IMR-90 (cell line): Measurements from ENCODE around the gene ACER1. TPM values are rescaled to one million over a fixed set of nuclear protein-coding genes. Genes with fewer than 3 reads are reported as not detected.

Source experiments
- ATAC-seq: fragments of 200-7000 bp; cut with Tn5 transposase; 2 replicates; pipeline ENCODE4 v1.9.1; 2020; ENCODE audit warnings: low read depth, mild to moderate bottlenecking, moderate library complexity
- BruUV-seq: library from RNA; stranded (reverse); fragments of 400-500 nt; replicated peaks from 2 replicates; lab custom pipeline; 2021; lab: Mats Ljungman, UMichigan
- CTCF ChIA-PET: fragments of 300-600 bp; formaldehyde crosslinking; extraction: SDS; loops from one replicate; lab custom pipeline; 2021; ENCODE audit warnings: antibody characterized with exemption; lab: Yijun Ruan, JAX
- POLR2A ChIA-PET: fragments of 300-600 bp; sonication (Branson Sonifier 250); formaldehyde crosslinking; loops from one replicate; lab custom pipeline; 2022; ENCODE audit warnings: antibody characterized with exemption; ENCODE audit not compliant: unreplicated experiment; lab: Charles Lee
- DNase-seq: peaks from one replicate; pipeline ENCODE4 v3.0.0; 2013
- H2AFZ ChIP-seq: replicated peaks from 2 replicates; pipeline ENCODE3; 2013; ENCODE audit warnings: low read length, mild to moderate bottlenecking; ENCODE audit not compliant: poor library complexity
- H2AK5ac ChIP-seq: 2 replicates; pipeline ENCODE4 v1.6.1; 2013; ENCODE audit warnings: low read depth, low read length, inconsistent platforms
- H2AK9ac ChIP-seq: replicated peaks from 2 replicates; pipeline ENCODE3; 2013; ENCODE audit warnings: mild to moderate bottlenecking, low read depth, low read length, moderate library complexity; ENCODE audit not compliant: poor library complexity
- H2BK120ac ChIP-seq: 2 replicates; pipeline ENCODE4 v1.6.1; 2013; ENCODE audit warnings: low read depth, low read length, inconsistent platforms
- H2BK15ac ChIP-seq: 3 replicates; pipeline ENCODE4 v1.6.1; 2013; ENCODE audit warnings: low read depth, low read length, inconsistent platforms
- H2BK20ac ChIP-seq: 2 replicates; pipeline ENCODE4 v1.6.1; 2013; ENCODE audit warnings: low read depth, mild to moderate bottlenecking, inconsistent platforms, low read length, moderate library complexity
- H2BK5ac ChIP-seq: 2 replicates; pipeline ENCODE4 v1.6.1; 2013; ENCODE audit warnings: mild to moderate bottlenecking, low read depth, low read length, inconsistent platforms; ENCODE audit not compliant: poor library complexity, severe bottlenecking
- H3K14ac ChIP-seq: replicated peaks from 2 replicates; pipeline ENCODE4 v1.6.1; 2013; ENCODE audit warnings: low read depth, low read length, inconsistent platforms
- H3K18ac ChIP-seq: 2 replicates; pipeline ENCODE4 v1.6.1; 2013; ENCODE audit warnings: low read depth, low read length, control low read depth
- H3K23ac ChIP-seq: 2 replicates; pipeline ENCODE4 v1.6.1; 2013; ENCODE audit warnings: low read depth, low read length, inconsistent platforms
- H3K27ac ChIP-seq: 2 replicates; pipeline ENCODE4 v1.5.1; 2013; ENCODE audit warnings: mild to moderate bottlenecking, control low read depth, low read length; ENCODE audit not compliant: insufficient read depth
- H3K27me3 ChIP-seq: 2 replicates; pipeline ENCODE4 v1.6.1; 2013; ENCODE audit warnings: low read length; ENCODE audit not compliant: control insufficient read depth, insufficient read depth
- H3K36me3 ChIP-seq: 2 replicates; pipeline ENCODE4 v1.6.1; 2013; ENCODE audit warnings: low read length, mixed read lengths; ENCODE audit not compliant: control insufficient read depth, insufficient read depth
- H3K4ac ChIP-seq: 2 replicates; pipeline ENCODE4 v1.6.1; 2013; ENCODE audit warnings: low read depth, low read length, inconsistent platforms
- H3K4me1 ChIP-seq: 2 replicates; pipeline ENCODE4 v1.6.1; 2013; ENCODE audit warnings: low read length, mixed read lengths; ENCODE audit not compliant: control insufficient read depth, insufficient read depth
- H3K4me2 ChIP-seq: 2 replicates; pipeline ENCODE4 v1.6.1; 2013; ENCODE audit warnings: low read depth, mild to moderate bottlenecking, control low read depth, low read length, moderate library complexity
- H3K4me3 ChIP-seq: 2 replicates; pipeline ENCODE4 v1.5.1; 2013; ENCODE audit warnings: low read depth, mild to moderate bottlenecking, control low read depth, low read length, moderate library complexity; ENCODE audit not compliant: insufficient read depth
- H3K56ac ChIP-seq: 2 replicates; pipeline ENCODE4 v1.6.1; 2013; ENCODE audit warnings: low read length, inconsistent platforms; ENCODE audit not compliant: insufficient read depth; ENCODE audit errors: extremely low read depth
- H3K79me1 ChIP-seq, 2 experiments: 2 replicates each; pipeline ENCODE4 v1.6.1; 2013; ENCODE audit warnings: low read length in 2 of 2, inconsistent platforms in 1 of 2, low read depth in 1 of 2
- H3K9ac ChIP-seq: 2 replicates; pipeline ENCODE4 v1.6.1; 2013; ENCODE audit warnings: low read depth, low read length, control low read depth
- H3K9me1 ChIP-seq: 2 replicates; pipeline ENCODE4 v1.6.1; 2013; ENCODE audit warnings: low read length, inconsistent platforms; ENCODE audit not compliant: insufficient read depth
- H3K9me3 ChIP-seq: 2 replicates; pipeline ENCODE4 v1.6.1; 2013; ENCODE audit warnings: low read length; ENCODE audit not compliant: control insufficient read depth, insufficient read depth
- H4K20me1 ChIP-seq: 2 replicates; pipeline ENCODE4 v1.6.1; 2013; ENCODE audit warnings: low read length, inconsistent platforms; ENCODE audit not compliant: insufficient read depth
- H4K5ac ChIP-seq: 2 replicates; pipeline ENCODE4 v1.6.1; 2013; ENCODE audit warnings: mild to moderate bottlenecking, low read depth, low read length, control low read depth
- H4K8ac ChIP-seq, 2 experiments: 2 replicates each; pipeline ENCODE4 v1.6.1; 2013; ENCODE audit warnings: low read depth in 2 of 2, low read length in 2 of 2, control low read depth in 1 of 2, inconsistent platforms in 1 of 2
- H4K91ac ChIP-seq: 2 replicates; pipeline ENCODE4 v1.6.1; 2013; ENCODE audit warnings: low read depth, low read length, inconsistent platforms; ENCODE audit not compliant: insufficient read depth
- BHLHE40 ChIP-seq: fragments of 150-350 bp; IDR thresholded peaks from 2 replicates; pipeline ENCODE4 v1.6.1; 2016; ENCODE audit warnings: mild to moderate bottlenecking, low read depth, low read length
- CEBPB ChIP-seq: IDR thresholded peaks from 2 replicates; pipeline ENCODE4 v1.6.1; 2012; ENCODE audit warnings: low read depth, low read length, improper control_type of control experiment
- CHD1 ChIP-seq: IDR thresholded peaks from 2 replicates; pipeline ENCODE4 v1.6.1; 2012; ENCODE audit warnings: low read depth, low read length, improper control_type of control experiment
- MAZ ChIP-seq: IDR thresholded peaks from 2 replicates; pipeline ENCODE4 v1.6.1; 2012; ENCODE audit warnings: low read depth, mild to moderate bottlenecking, low read length, improper control_type of control experiment, moderate library complexity, borderline replicate concordance
- MXI1 ChIP-seq: IDR thresholded peaks from 2 replicates; pipeline ENCODE4 v1.6.1; 2012; ENCODE audit warnings: low read depth, mild to moderate bottlenecking, low read length, moderate library complexity, borderline replicate concordance
- POLR2A ChIP-seq: IDR thresholded peaks from 2 replicates; pipeline ENCODE4 v1.6.1; 2012; ENCODE audit warnings: mild to moderate bottlenecking, low read depth, low read length
- WGBS, 2 experiments: methylation state at CpG; one replicate each; pipeline versions ENCODE4 v1.1.5 to v1.1.7; 2013; ENCODE audit warnings: missing lambda C conversion rate in 2 of 2; ENCODE audit not compliant: insufficient read length in 1 of 2; ENCODE audit errors: extremely low coverage in 2 of 2; 5-methylcytosine and 5-hydroxymethylcytosine counted together
- dilution Hi-C: fragments of 300-500 bp; cut with HindIII; formaldehyde crosslinking; loops from one replicate; pipeline ENCODE4 v1.14.3; 2018; ENCODE audit warnings: low sequenced_read_pairs; ENCODE audit not compliant: unreplicated experiment
- in situ Hi-C: fragments of 300-500 bp; cut with MboI; formaldehyde crosslinking; loops from 3 replicates; pipeline ENCODE4 v1.14.3; 2019; ENCODE audit warnings: low sequenced_read_pairs, inconsistent platforms, mixed read lengths
- intact Hi-C: fragments of 100-400 bp; cut with micrococcal nuclease; formaldehyde crosslinking; loops from 2 replicates; pipeline ENCODE4 v1.10.0; 2022
- polyA plus RNA-seq, 3 experiments: library from polyadenylated mRNA; depleted of rRNA; stranded (reverse); fragments of >200 nt; gene quantifications; 2 replicates each; pipeline ENCODE4 v1.2.3, GENCODE V29; 2012; ENCODE audit warnings: low replicate concordance in 1 of 3
- total RNA-seq: library from RNA; depleted of rRNA; stranded (reverse); fragments of >200 nt; gene quantifications from 2 replicates; pipeline ENCODE4 v1.2.3, GENCODE V29; 2012
- TF ChIP-seq, protein P1 (sequence below): fragments of 150-350 bp; IDR thresholded peaks from 2 replicates; pipeline ENCODE4 v1.6.1; 2017; ENCODE audit warnings: mild to moderate bottlenecking, antibody characterized with exemption, low read length, low read depth
- TF ChIP-seq, protein P2 (sequence below): conservative IDR thresholded peaks from 2 replicates; pipeline ENCODE4 v1.5.1; 2012; ENCODE audit warnings: mild to moderate bottlenecking, low read depth, low read length, improper control_type of control experiment

ACER1 gene
- total and polyA plus RNA-seq, 2 of the 4 experiments (the other 2 are of a cell fraction), result not detected

DNA sequence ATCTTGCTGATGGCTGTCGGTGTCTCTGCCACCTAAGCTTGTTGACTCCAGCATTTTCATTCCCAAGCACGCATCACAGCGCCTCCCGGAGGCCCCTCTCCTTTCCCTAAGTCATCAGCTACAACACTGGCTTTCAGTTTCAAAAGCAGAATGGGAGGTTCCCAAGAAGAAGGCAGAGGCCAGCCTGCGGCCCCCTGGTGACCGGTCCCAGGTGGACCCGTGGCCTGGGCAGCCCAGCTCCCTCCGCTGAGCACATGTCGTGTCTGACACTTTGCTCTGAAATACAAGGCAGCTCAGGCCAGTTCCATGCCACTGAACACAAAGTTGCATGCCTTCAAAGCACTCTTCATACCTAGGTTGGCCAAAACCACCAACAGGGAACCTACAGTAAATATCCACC, 62.2 kb downstream of the ACER1 start (continued):
- TF ChIP-seq, protein P1, sequence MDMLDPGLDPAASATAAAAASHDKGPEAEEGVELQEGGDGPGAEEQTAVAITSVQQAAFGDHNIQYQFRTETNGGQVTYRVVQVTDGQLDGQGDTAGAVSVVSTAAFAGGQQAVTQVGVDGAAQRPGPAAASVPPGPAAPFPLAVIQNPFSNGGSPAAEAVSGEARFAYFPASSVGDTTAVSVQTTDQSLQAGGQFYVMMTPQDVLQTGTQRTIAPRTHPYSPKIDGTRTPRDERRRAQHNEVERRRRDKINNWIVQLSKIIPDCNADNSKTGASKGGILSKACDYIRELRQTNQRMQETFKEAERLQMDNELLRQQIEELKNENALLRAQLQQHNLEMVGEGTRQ, result no peak
- TF ChIP-seq CHD1 (no peak), MXI1 (no peak), CEBPB (no peak)

DNA sequence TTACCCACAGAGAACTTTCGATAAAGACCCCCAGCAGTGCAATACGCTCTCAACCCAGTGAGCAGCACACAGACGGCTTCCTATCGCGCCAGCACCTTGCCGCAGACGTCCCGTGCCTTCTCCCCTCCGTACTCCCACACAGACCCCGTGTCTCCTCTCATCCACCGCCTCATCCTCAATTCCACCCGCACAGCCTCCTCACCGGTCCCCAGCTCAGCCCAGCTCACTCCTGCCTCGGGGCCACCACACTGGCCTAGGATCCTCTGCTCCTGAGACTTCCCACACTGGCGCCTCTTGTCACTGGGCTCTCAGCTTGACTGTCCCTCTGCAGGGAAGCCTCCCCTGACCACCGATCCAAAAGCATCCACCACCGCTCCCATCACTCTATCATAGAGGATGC, 62.6 kb downstream of the ACER1 start:
- no TSS peak for BruUV-seq
- no peak overlapping the region for H3K4me3 ChIP-seq

More for the DNA sequence above, 62.6 kb downstream of the ACER1 start:
- Histone ChIP-seq H2BK15ac (peak overlapping the region; percentile 24; the same call in 1 of the 3 replicates), H4K5ac (no peak overlapping the region), H2AFZ (no peak overlapping the region), H3K9me1 (peaks cover 46% of the 10 kb centered on the region), H3K23ac (peak overlapping the region; percentile 85), H4K8ac (peak overlapping the region in 1 of 2 experiments; percentile 84; a peak in 2 of 4 replicates), H3K9me3 (no peaks in the 10 kb centered on the region), H2BK5ac (peak overlapping the region; percentile 24), H2BK120ac (peak overlapping the region; percentile 71), H2AK5ac (peak overlapping the region; percentile 61), H3K27me3 (no peaks in the 10 kb centered on the region), H3K18ac (peak overlapping the region; percentile 43; the same call in 1 of the 2 replicates), H4K91ac (peak overlapping the region; percentile 96), H2BK20ac (peak overlapping the region; percentile 39; the same call in 1 of the 2 replicates), H2AK9ac (peak overlapping the region; percentile 86), H3K56ac (no peak overlapping the region), H3K36me3 (peaks cover 33% of the 10 kb centered on the region), H3K79me1 (peaks cover 44 to 92% of the 10 kb centered on the region in 2 experiments), H3K9ac (peak overlapping the region; percentile 9; the same call in 1 of the 2 replicates), H3K14ac (peak overlapping the region; percentile 91), H4K20me1 (peaks cover 69% of the 10 kb centered on the region), H3K4me2 (peak overlapping the region; percentile 81), H3K27ac (peak overlapping the region; percentile 81), H3K4ac (peak overlapping the region; percentile 96), H3K4me1 (peaks cover 42% of the 10 kb centered on the region)
- intact Hi-C loops, result loop anchor here (5.0 kb wide), 1 partner anchor 39 kb away; no protein-coding TSS in a partner anchor
- in situ Hi-C loops, result loop anchor here (10.0 kb wide), 1 partner anchor 46 kb away; no protein-coding TSS in a partner anchor
- ChIA-PET CTCF (interaction anchor here (1.2 kb wide), 1 partner anchor 146 kb away, joined by 3 read pairs; no protein-coding TSS in a partner anchor), POLR2A (no interaction called here)
- DNase-seq (no peak), ATAC-seq (no peak)
- TF ChIP-seq POLR2A (no peak), BHLHE40 (no peak), MXI1 (no peak), MAZ (no peak), CHD1 (no peak)
- TF ChIP-seq, protein P2, sequence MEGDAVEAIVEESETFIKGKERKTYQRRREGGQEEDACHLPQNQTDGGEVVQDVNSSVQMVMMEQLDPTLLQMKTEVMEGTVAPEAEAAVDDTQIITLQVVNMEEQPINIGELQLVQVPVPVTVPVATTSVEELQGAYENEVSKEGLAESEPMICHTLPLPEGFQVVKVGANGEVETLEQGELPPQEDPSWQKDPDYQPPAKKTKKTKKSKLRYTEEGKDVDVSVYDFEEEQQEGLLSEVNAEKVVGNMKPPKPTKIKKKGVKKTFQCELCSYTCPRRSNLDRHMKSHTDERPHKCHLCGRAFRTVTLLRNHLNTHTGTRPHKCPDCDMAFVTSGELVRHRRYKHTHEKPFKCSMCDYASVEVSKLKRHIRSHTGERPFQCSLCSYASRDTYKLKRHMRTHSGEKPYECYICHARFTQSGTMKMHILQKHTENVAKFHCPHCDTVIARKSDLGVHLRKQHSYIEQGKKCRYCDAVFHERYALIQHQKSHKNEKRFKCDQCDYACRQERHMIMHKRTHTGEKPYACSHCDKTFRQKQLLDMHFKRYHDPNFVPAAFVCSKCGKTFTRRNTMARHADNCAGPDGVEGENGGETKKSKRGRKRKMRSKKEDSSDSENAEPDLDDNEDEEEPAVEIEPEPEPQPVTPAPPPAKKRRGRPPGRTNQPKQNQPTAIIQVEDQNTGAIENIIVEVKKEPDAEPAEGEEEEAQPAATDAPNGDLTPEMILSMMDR, result no peak
- dilution Hi-C loops, result no loop called here
- 100% methylated on average over 4 of the region's 17 CpGs; no CpG with 5 or more reads in 1 of the 2 experiments for WGBS, 2 experiments
